GM19193 (cell line): ENCODE measurements around the gene ZNRF2.

ENCODE experiments used
- POLR2A ChIP-seq: IDR thresholded peaks from 4 replicates; pipeline ENCODE4 v1.6.1; 2011; ENCODE audit not compliant: insufficient read depth, insufficient read length; ENCODE audit errors: extremely low read depth

The ZNRF2 gene

GRCh38 chr7:30252885-30253795 is 31.3 kb upstream of the ZNRF2 start:
- no peak for TF ChIP-seq POLR2A

- no peak for TF ChIP-seq POLR2A
Measured at GRCh38 chr7:30253796-30254165, 30.6 kb upstream of the ZNRF2 start.

- no peak for TF ChIP-seq POLR2A
Measured at GRCh38 chr7:30254248-30254647, 30.1 kb upstream of the ZNRF2 start.

- TF ChIP-seq POLR2A = no peak
Measured at GRCh38 chr7:30254717-30255063, 29.7 kb upstream of the ZNRF2 start.

GRCh38 chr7:30255064-30255769 is 29.2 kb upstream of the ZNRF2 start:
- no peak for TF ChIP-seq POLR2A

GRCh38 chr7:30256349-30256858 is 28.0 kb upstream of the ZNRF2 start:
- TF ChIP-seq POLR2A = no peak

- TF ChIP-seq POLR2A = no peak
Measured at GRCh38 chr7:30260246-30260768, 24.1 kb upstream of the ZNRF2 start.

- no peak for TF ChIP-seq POLR2A
Measured at GRCh38 chr7:30263090-30263710, 21.2 kb upstream of the ZNRF2 start.

- TF ChIP-seq POLR2A = no peak
Measured at GRCh38 chr7:30264052-30264451, 20.3 kb upstream of the ZNRF2 start.

GRCh38 chr7:30266686-30267085 is 17.7 kb upstream of the ZNRF2 start:
- TF ChIP-seq POLR2A = no peak

- TF ChIP-seq POLR2A = no peak
Measured at GRCh38 chr7:30268586-30268985, 15.8 kb upstream of the ZNRF2 start.

GRCh38 chr7:30269490-30269889 is 14.9 kb upstream of the ZNRF2 start:
- no peak for TF ChIP-seq POLR2A

GRCh38 chr7:30270921-30271320 is 13.5 kb upstream of the ZNRF2 start:
- no peak for TF ChIP-seq POLR2A

- TF ChIP-seq POLR2A = no peak
Measured at GRCh38 chr7:30272126-30272525, 12.3 kb upstream of the ZNRF2 start.

- no peak for TF ChIP-seq POLR2A
Measured at GRCh38 chr7:30273552-30273951, 10.8 kb upstream of the ZNRF2 start.
